Ishikawa (cell line): ENCODE data around the gene OBSCN.

ENCODE experiments used
- CEBPB ChIP-seq: IDR thresholded peaks from 2 replicates; pipeline ENCODE4 v1.6.1; 2012
- CREB1 ChIP-seq: IDR thresholded peaks from 2 replicates; pipeline ENCODE4 v1.6.1; 2012; ENCODE audit warnings: low read depth
- EGR1 ChIP-seq: IDR thresholded peaks from 2 replicates; pipeline ENCODE4 v1.6.1; 2012
- EP300 ChIP-seq: IDR thresholded peaks from 2 replicates; pipeline ENCODE4 v1.6.1; 2012; ENCODE audit warnings: borderline replicate concordance
- FOXM1 ChIP-seq: IDR thresholded peaks from 2 replicates; pipeline ENCODE4 v1.6.1; 2012; ENCODE audit warnings: low read depth, borderline replicate concordance
- NFIC ChIP-seq: IDR thresholded peaks from 2 replicates; pipeline ENCODE4 v1.6.1; 2012
- RAD21 ChIP-seq: IDR thresholded peaks from 2 replicates; pipeline ENCODE4 v1.6.1; 2012; ENCODE audit warnings: low read depth
- TAF1 ChIP-seq: IDR thresholded peaks from 2 replicates; pipeline ENCODE4 v1.6.1; 2012; ENCODE audit warnings: low read depth, mild to moderate bottlenecking
- TCF12 ChIP-seq: IDR thresholded peaks from 2 replicates; pipeline ENCODE4 v1.6.1; 2012; ENCODE audit warnings: low read depth
- TEAD4 ChIP-seq: IDR thresholded peaks from 2 replicates; pipeline ENCODE4 v1.6.1; 2012
- TF ChIP-seq, protein P1 (sequence below): IDR thresholded peaks from 2 replicates; pipeline ENCODE4 v1.6.1; 2012; ENCODE audit warnings: low read depth, mild to moderate bottlenecking
- TF ChIP-seq, protein P2 (sequence below): IDR thresholded peaks from 2 replicates; pipeline ENCODE4 v1.6.1; 2012

DNA sequence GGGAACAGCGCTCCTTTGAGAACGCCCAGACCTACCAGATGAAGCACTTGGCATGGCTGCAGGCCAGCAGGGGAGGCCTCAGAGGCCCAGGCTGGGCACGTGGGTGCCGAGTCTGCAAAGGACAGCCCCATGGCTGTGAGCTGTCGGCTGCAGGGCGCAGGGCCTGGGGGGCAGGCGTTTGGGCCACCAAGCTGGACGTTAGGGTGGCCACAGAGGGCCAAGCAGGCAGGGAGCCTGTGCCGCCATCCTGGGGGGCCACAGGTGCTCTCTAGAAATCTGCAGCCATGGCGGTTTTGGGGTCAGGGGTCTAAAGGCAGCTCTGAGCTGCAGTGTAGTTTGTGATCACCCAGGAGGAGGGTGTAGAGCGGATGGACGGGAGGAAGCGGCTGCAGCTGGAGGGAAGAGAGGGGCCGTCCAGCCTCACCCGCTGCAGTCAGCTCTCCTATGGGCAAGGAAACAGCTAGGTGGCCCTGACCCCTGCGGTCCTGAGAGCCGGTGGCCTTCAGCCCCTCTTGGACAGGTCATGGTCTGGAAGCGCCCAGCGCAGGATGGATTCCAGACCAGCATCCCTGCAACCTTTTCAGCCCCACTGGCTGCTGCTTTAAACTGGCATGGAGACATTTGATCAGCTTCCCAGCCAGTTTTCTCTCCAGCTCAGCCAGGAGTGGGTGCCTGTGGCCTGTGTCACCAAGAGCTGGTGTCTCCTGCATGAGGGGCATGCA is 31.2 kb upstream of the OBSCN start:
- no peak for TF ChIP-seq EGR1
- TF ChIP-seq, protein P1, sequence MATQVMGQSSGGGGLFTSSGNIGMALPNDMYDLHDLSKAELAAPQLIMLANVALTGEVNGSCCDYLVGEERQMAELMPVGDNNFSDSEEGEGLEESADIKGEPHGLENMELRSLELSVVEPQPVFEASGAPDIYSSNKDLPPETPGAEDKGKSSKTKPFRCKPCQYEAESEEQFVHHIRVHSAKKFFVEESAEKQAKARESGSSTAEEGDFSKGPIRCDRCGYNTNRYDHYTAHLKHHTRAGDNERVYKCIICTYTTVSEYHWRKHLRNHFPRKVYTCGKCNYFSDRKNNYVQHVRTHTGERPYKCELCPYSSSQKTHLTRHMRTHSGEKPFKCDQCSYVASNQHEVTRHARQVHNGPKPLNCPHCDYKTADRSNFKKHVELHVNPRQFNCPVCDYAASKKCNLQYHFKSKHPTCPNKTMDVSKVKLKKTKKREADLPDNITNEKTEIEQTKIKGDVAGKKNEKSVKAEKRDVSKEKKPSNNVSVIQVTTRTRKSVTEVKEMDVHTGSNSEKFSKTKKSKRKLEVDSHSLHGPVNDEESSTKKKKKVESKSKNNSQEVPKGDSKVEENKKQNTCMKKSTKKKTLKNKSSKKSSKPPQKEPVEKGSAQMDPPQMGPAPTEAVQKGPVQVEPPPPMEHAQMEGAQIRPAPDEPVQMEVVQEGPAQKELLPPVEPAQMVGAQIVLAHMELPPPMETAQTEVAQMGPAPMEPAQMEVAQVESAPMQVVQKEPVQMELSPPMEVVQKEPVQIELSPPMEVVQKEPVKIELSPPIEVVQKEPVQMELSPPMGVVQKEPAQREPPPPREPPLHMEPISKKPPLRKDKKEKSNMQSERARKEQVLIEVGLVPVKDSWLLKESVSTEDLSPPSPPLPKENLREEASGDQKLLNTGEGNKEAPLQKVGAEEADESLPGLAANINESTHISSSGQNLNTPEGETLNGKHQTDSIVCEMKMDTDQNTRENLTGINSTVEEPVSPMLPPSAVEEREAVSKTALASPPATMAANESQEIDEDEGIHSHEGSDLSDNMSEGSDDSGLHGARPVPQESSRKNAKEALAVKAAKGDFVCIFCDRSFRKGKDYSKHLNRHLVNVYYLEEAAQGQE, result no peak
- TF ChIP-seq NFIC, result no peak
- no peak for TF ChIP-seq RAD21
- TF ChIP-seq EP300, result no peak
- no peak for TF ChIP-seq FOXM1
- TF ChIP-seq CREB1, result no peak
- no peak for TF ChIP-seq CEBPB
- TF ChIP-seq TAF1, result no peak
- TF ChIP-seq, protein P2, sequence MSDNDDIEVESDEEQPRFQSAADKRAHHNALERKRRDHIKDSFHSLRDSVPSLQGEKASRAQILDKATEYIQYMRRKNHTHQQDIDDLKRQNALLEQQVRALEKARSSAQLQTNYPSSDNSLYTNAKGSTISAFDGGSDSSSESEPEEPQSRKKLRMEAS, result no peak
- no peak for TF ChIP-seq TCF12
- TF ChIP-seq TEAD4, result no peak
